ENCODE data around the gene ADGRF4.

The ADGRF4 gene

DNA sequence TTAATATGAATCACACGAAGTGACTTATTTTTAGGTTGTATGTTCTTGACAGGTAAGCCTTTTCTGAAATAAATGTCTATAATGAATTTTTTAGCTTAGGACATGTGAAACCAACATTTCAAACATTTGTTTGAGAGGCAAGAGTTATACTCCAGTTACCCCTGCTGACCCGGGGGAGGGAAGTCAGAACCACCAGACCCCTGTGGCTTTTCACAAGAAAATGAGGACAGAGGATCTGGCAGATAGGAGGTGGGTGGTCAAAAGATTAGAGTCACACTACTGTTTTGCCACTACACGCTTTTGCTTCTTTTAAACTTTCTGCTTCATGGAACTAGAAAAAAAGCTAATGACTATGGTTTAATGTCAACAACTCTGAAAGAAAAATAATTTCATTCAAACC lies 27.5 kb upstream of the ADGRF4 start:
- H3K27me3 ChIP-seq (ENCODE audit: control insufficient read depth, insufficient read depth, low read length) = no peaks in the 10 kb centered on the region
- no peak overlapping the region for H3K9ac ChIP-seq (ENCODE audit: low read length)
- no peaks in the 10 kb centered on the region for H3K4me1 ChIP-seq (ENCODE audit: control insufficient read depth, insufficient read depth, low read length)
- no peak overlapping the region for H3K27ac ChIP-seq (ENCODE audit: low read depth, low read length)
- H3K36me3 ChIP-seq (ENCODE audit: control insufficient read depth, insufficient read depth, low read length) = no peaks in the 10 kb centered on the region
- no peak overlapping the region for H3K4me3 ChIP-seq (ENCODE audit: low read length)

DNA sequence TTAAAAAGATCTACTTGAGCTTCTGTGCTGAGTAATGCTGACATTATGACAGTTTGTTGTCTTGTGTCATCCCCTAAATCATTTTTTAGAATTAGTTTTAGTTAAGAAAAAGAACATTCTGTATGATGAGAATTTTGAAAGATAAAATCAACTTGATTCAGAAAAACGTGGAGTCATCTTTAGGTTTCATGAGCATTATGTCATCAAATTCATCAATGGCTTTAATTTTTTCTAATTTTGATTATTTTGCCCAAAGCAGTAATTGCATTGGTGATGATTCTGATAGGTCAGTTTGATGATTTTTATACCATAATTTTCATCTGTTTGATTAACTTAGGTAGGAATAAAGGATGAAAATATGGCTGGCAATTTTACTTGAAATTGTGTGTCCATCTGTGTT lies 26.6 kb upstream of the ADGRF4 start:
- Histone ChIP-seq H3K4me3 (ENCODE audit: low read length) (no peak overlapping the region), H3K4me1 (ENCODE audit: control insufficient read depth, insufficient read depth, low read length) (no peaks in the 10 kb centered on the region), H3K27ac (ENCODE audit: low read depth, low read length) (no peak overlapping the region), H3K36me3 (ENCODE audit: control insufficient read depth, insufficient read depth, low read length) (no peaks in the 10 kb centered on the region), H3K9ac (ENCODE audit: low read length) (no peak overlapping the region), H3K27me3 (ENCODE audit: control insufficient read depth, insufficient read depth, low read length) (no peaks in the 10 kb centered on the region)

DNA sequence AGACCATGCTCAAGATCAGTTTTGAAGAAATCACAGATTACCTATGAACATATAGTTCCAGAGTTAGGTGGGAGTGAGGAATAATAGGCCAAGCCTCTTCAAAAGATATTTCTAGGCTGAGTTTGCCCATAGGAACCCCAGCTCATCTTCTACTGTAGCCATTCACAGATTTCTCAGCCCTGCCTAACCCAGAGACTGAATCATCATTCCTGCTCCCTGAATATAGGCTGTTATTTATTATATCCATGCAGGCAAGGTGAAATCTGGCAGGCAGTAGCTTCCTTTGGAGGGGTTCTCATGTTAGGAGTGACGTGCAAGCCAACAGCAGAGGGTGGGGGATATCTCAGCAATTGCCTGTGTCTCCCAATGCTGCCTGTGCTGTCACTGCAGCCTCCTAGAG lies 25.6 kb upstream of the ADGRF4 start:
- no peaks in the 10 kb centered on the region for H3K4me1 ChIP-seq (ENCODE audit: control insufficient read depth, insufficient read depth, low read length)
- H3K4me3 ChIP-seq (ENCODE audit: low read length) = no peak overlapping the region
- no peak overlapping the region for H3K9ac ChIP-seq (ENCODE audit: low read length)
- no peaks in the 10 kb centered on the region for H3K36me3 ChIP-seq (ENCODE audit: control insufficient read depth, insufficient read depth, low read length)
- no peaks in the 10 kb centered on the region for H3K27me3 ChIP-seq (ENCODE audit: control insufficient read depth, insufficient read depth, low read length)
- H3K27ac ChIP-seq (ENCODE audit: low read depth, low read length) = no peak overlapping the region

DNA sequence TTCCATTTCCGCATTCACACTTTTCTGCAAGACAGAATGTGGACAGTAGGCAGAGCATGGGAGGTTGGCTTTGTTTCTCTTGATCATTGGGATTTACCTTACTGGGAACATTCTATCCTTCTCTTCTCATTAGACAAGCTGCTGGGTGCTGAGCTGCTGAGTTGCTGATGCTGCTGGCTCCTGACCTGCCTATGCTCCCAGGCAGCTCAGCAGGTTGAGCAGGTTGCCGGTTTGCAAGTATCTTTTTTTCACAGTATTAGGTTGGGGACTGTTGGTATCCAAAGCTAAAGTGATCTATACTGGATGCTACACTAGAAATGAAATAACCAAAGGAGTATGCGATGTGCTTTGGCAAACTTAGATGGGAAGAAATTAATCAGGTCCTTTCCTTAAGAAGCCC lies 23.7 kb upstream of the ADGRF4 start:
- Histone ChIP-seq H3K27me3 (ENCODE audit: control insufficient read depth, insufficient read depth, low read length) (no peaks in the 10 kb centered on the region), H3K36me3 (ENCODE audit: control insufficient read depth, insufficient read depth, low read length) (no peaks in the 10 kb centered on the region), H3K27ac (ENCODE audit: low read depth, low read length) (no peak overlapping the region), H3K4me1 (ENCODE audit: control insufficient read depth, insufficient read depth, low read length) (no peaks in the 10 kb centered on the region), H3K4me3 (ENCODE audit: low read length) (no peak overlapping the region), H3K9ac (ENCODE audit: low read length) (no peak overlapping the region)

DNA sequence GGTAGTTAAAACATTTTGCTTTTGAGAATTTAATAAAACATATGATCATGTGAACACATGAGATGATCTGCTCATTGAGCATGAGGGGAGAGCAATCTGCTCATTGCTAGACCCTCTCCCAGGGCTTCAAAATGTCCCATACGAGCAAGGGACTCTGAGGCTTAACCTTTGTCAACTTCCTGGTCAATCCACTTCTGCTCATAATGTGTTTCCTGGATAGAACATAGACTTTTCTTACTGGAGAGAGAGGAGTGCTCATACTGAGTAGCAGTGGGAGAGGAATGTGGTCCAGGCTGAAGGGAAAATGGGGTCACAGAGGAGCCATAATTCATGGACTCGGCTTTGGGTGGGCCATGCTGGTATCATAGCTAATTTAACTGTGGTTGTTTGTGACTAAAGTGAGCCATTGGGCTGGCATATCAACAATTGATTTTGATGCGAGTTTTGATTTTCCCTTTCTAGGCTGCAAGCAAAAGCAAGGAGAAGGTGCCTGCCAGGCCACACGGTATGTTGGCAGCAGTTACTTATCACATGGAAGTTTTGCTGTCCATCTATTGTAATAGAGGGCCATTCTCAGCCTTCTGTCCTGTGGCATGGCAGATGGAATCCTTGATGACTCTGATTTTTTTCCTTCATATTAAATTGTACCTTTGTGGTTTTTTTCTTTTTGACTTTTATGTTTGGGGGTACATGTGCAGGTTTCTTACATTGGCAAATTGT lies 20.8 kb upstream of the ADGRF4 start:
- Histone ChIP-seq H3K36me3 (ENCODE audit: control insufficient read depth, insufficient read depth, low read length) (no peaks in the 10 kb centered on the region), H3K4me3 (ENCODE audit: low read length) (no peak overlapping the region), H3K27ac (ENCODE audit: low read depth, low read length) (no peak overlapping the region), H3K27me3 (ENCODE audit: control insufficient read depth, insufficient read depth, low read length) (no peaks in the 10 kb centered on the region), H3K4me1 (ENCODE audit: control insufficient read depth, insufficient read depth, low read length) (no peaks in the 10 kb centered on the region), H3K9ac (ENCODE audit: low read length) (no peak overlapping the region)

DNA sequence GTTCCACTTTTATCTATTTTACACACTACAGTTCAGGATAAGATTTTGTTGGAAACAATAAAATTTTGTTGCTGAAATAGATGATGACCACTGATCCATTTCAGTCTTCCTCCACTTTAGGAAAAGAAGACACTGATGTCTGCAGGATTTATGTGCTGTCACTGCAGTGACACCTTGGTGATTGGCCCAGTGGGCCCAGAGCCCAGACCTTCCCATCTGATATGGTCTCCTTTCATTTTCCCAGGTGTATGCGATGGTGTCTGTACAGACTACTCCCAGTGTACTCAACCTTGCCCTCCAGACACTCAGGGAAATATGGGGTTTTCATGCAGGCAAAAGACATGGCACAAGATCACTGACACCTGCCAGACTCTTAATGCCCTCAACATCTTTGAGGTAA lies 19.6 kb upstream of the ADGRF4 start:
- Histone ChIP-seq H3K27ac (ENCODE audit: low read depth, low read length) (no peak overlapping the region), H3K4me1 (ENCODE audit: control insufficient read depth, insufficient read depth, low read length) (no peaks in the 10 kb centered on the region), H3K36me3 (ENCODE audit: control insufficient read depth, insufficient read depth, low read length) (no peaks in the 10 kb centered on the region), H3K27me3 (ENCODE audit: control insufficient read depth, insufficient read depth, low read length) (no peaks in the 10 kb centered on the region), H3K4me3 (ENCODE audit: low read length) (no peak overlapping the region), H3K9ac (ENCODE audit: low read length) (no peak overlapping the region)

DNA sequence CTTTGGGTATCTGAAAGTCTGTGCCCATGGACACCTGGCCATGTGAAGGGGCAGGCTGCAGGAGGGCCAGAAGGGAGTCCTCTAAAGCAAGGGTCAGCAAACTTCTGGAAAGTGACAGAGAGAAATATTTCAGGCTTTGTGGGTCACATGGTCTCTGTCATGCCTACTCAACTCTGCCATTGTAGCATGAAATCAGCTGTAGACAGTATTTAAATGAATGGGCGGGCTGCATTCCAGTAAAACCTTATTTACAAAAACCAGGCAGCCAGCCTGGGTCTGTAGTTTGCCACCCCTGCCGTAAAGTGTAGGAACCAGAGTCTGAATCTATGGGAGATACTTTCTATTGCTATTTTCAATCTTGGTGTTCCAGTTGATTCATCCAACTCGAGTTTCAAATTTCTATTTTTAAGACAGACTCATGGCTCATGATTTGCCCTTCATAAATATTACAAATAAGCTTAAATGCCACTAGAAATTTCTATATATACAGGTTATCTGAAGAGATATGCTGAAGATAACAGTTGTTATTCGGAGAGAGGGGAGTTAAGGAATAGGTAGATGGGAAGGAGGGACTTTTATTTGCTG lies 19.0 kb upstream of the ADGRF4 start:
- H3K27me3 ChIP-seq (ENCODE audit: control insufficient read depth, insufficient read depth, low read length) = no peaks in the 10 kb centered on the region
- H3K4me3 ChIP-seq (ENCODE audit: low read length) = no peak overlapping the region
- H3K36me3 ChIP-seq (ENCODE audit: control insufficient read depth, insufficient read depth, low read length) = no peaks in the 10 kb centered on the region
- H3K4me1 ChIP-seq (ENCODE audit: control insufficient read depth, insufficient read depth, low read length) = no peaks in the 10 kb centered on the region
- H3K27ac ChIP-seq (ENCODE audit: low read depth, low read length) = no peak overlapping the region
- no peak overlapping the region for H3K9ac ChIP-seq (ENCODE audit: low read length)

DNA sequence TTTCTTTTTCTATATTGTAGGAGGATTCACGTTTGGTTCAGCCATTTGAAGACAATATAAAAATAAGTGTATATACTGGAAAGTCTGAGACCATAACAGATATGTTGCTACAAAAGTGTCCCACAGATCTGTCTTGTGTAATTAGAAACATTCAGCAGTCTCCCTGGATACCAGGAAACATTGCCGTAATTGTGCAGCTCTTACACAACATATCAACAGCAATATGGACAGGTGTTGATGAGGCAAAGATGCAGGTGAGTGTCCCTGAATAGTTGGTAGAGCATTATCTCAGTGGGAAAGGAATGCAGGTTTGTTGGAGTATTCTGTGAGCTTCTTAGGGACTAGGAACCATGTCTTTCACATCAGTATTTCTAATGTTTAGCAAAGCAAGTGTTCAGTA lies 18.3 kb upstream of the ADGRF4 start:
- no peak overlapping the region for H3K27ac ChIP-seq (ENCODE audit: low read depth, low read length)
- H3K9ac ChIP-seq (ENCODE audit: low read length) = no peak overlapping the region
- H3K27me3 ChIP-seq (ENCODE audit: control insufficient read depth, insufficient read depth, low read length) = no peaks in the 10 kb centered on the region
- H3K4me1 ChIP-seq (ENCODE audit: control insufficient read depth, insufficient read depth, low read length) = no peaks in the 10 kb centered on the region
- H3K4me3 ChIP-seq (ENCODE audit: low read length) = no peak overlapping the region
- no peaks in the 10 kb centered on the region for H3K36me3 ChIP-seq (ENCODE audit: control insufficient read depth, insufficient read depth, low read length)

DNA sequence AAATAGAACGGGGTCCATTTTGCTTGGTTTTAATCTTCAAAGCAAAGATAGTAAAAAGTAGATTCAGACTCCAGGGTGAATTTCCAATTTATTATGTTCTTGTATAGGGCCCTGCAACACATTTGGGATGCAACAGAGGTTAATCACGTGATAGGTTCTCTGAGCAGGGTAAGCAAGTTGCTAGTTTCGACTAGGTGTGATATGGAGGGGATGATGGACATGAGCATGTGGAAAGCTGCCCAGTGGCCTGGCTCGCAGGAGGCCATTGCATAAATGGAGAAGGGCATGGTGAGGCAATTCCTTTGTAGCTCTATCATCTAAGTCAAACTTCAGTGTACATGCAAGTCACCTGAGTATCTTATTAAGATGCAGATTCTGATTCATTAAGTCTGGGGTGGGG lies 17.7 kb upstream of the ADGRF4 start:
- no peak overlapping the region for H3K9ac ChIP-seq (ENCODE audit: low read length)
- no peak overlapping the region for H3K4me3 ChIP-seq (ENCODE audit: low read length)
- H3K27me3 ChIP-seq (ENCODE audit: control insufficient read depth, insufficient read depth, low read length) = no peaks in the 10 kb centered on the region
- no peaks in the 10 kb centered on the region for H3K36me3 ChIP-seq (ENCODE audit: control insufficient read depth, insufficient read depth, low read length)
- H3K4me1 ChIP-seq (ENCODE audit: control insufficient read depth, insufficient read depth, low read length) = no peaks in the 10 kb centered on the region
- H3K27ac ChIP-seq (ENCODE audit: low read depth, low read length) = no peak overlapping the region

DNA sequence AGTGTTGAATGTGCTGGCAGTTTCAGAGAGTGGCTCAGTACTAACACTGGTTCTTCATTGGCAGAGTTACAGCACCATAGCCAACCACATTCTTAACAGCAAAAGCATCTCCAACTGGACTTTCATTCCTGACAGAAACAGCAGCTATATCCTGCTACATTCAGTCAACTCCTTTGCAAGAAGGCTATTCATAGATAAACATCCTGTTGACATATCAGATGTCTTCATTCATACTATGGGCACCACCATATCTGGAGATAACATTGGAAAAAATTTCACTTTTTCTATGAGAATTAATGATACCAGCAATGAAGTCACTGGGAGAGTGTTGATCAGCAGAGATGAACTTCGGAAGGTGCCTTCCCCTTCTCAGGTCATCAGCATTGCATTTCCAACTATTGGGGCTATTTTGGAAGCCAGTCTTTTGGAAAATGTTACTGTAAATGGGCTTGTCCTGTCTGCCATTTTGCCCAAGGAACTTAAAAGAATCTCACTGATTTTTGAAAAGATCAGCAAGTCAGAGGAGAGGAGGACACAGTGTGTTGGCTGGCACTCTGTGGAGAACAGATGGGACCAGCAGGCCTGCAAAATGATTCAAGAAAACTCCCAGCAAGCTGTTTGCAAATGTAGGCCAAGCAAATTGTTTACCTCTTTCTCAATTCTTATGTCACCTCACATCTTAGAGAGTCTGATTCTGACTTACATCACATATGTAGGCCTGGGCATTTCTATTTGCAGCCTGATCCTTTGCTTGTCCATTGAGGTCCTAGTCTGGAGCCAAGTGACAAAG lies 17.0 kb upstream of the ADGRF4 start:
- Histone ChIP-seq H3K27ac (ENCODE audit: low read depth, low read length) (no peak overlapping the region), H3K4me1 (ENCODE audit: control insufficient read depth, insufficient read depth, low read length) (no peaks in the 10 kb centered on the region), H3K36me3 (ENCODE audit: control insufficient read depth, insufficient read depth, low read length) (no peaks in the 10 kb centered on the region), H3K27me3 (ENCODE audit: control insufficient read depth, insufficient read depth, low read length) (no peaks in the 10 kb centered on the region), H3K4me3 (ENCODE audit: low read length) (no peak overlapping the region), H3K9ac (ENCODE audit: low read length) (no peak overlapping the region)

DNA sequence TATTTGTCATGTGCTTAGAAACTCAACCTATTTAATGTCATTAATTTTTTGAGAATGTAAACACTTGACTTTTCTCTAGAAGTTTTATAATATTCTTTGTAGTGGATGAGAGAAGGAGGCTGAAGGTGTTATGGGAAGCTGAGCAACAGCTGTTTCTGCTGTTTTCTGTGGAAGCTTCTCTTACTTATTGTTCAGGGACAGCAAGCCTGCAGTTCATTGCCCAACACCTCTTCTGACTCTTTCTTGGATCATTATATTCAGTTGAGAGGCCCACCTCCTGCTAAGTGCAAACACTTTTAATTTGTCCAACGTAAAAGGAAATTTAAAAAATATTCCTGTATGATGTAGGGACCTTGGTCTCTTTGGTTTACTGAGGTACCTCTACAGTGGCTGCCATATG lies 12.0 kb upstream of the ADGRF4 start:
- H3K4me1 ChIP-seq (ENCODE audit: control insufficient read depth, insufficient read depth, low read length) = no peaks in the 10 kb centered on the region

DNA sequence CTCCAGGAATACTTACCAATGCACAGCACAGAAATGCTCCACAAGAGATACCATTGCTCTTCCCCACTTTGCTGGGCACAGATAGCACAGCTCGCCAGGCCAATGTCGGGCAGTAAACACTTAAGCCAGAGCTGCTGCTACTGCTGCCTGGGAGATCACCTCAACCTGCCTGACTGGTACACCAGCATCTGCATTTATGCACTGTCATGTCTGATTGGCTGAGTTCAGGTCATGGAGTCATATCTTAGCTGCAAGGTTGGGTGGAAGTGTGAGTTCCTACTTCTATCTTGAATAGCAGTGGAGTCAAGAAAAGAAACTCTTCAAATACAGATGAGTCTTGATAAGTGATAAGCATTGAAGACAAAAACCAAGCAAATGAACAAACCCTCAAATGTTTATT lies 10.9 kb upstream of the ADGRF4 start:
- Histone ChIP-seq H3K27me3 (ENCODE audit: control insufficient read depth, insufficient read depth, low read length) (no peaks in the 10 kb centered on the region), H3K4me3 (ENCODE audit: low read length) (no peak overlapping the region), H3K36me3 (ENCODE audit: control insufficient read depth, insufficient read depth, low read length) (no peaks in the 10 kb centered on the region), H3K9ac (ENCODE audit: low read length) (no peak overlapping the region), H3K27ac (ENCODE audit: low read depth, low read length) (no peak overlapping the region), H3K4me1 (ENCODE audit: control insufficient read depth, insufficient read depth, low read length) (no peaks in the 10 kb centered on the region)

More for the DNA sequence above, 12.0 kb upstream of the ADGRF4 start:
- no peak overlapping the region for H3K9ac ChIP-seq (ENCODE audit: low read length)
- H3K27me3 ChIP-seq (ENCODE audit: control insufficient read depth, insufficient read depth, low read length) = no peaks in the 10 kb centered on the region
- no peak overlapping the region for H3K27ac ChIP-seq (ENCODE audit: low read depth, low read length)
- no peaks in the 10 kb centered on the region for H3K36me3 ChIP-seq (ENCODE audit: control insufficient read depth, insufficient read depth, low read length)
- H3K4me3 ChIP-seq (ENCODE audit: low read length) = no peak overlapping the region

Measured in rectal smooth muscle tissue (tissue), 1 donor.